ENCODE measurements around the gene RAB31.

DNA sequence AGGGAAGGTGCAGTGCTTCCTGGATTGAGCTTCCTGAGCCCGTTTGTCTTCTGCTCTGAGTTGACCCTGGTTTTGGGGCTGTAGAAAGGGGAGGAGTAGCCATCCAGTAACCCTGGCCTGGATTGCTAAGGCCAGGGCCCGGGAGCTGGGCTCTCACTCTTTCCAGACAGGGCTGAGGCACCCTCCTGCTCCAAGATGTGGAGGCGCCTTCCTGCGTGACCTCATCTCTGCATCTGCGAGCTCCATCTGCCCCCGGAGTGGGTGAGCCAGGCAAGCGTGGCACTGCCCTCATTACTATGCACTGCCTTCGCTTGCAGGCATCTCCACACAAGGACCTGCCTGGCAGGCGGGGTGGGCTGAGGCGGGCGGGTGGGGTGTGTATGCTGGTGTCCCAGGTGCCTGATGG is 58.0 kb downstream of the RAB31 start:
- TF ChIP-seq, protein P1, sequence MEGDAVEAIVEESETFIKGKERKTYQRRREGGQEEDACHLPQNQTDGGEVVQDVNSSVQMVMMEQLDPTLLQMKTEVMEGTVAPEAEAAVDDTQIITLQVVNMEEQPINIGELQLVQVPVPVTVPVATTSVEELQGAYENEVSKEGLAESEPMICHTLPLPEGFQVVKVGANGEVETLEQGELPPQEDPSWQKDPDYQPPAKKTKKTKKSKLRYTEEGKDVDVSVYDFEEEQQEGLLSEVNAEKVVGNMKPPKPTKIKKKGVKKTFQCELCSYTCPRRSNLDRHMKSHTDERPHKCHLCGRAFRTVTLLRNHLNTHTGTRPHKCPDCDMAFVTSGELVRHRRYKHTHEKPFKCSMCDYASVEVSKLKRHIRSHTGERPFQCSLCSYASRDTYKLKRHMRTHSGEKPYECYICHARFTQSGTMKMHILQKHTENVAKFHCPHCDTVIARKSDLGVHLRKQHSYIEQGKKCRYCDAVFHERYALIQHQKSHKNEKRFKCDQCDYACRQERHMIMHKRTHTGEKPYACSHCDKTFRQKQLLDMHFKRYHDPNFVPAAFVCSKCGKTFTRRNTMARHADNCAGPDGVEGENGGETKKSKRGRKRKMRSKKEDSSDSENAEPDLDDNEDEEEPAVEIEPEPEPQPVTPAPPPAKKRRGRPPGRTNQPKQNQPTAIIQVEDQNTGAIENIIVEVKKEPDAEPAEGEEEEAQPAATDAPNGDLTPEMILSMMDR (IDR thresholded peaks at IDR 0.05 in 4 of 5, conservative IDR thresholded peaks at IDR 0.05 in 1 of 5), result no peak
- TF ChIP-seq POLR2A (IDR thresholded peaks at IDR 0.05), result no peak

All from gastrocnemius medialis (tissue), 4 donors.